Smooth muscle cell (in vitro differentiated cells): ENCODE data around the gene MAD2L2. TPM values are rescaled to one million over a fixed set of nuclear protein-coding genes. Genes with fewer than 3 reads are reported as not detected.

Experiments
- DNase-seq: peaks from one replicate; lab custom pipeline; 2025; ENCODE audit not compliant: unreplicated experiment; lab: John Stamatoyannopoulos, UW
- H2AFZ ChIP-seq: fragments of 200-600 bp; sonication (generic); 2 replicates; pipeline ENCODE4 v1.6.0; 2016; ENCODE audit warnings: antibody characterized with exemption, low read depth, mild to moderate bottlenecking
- H3F3A ChIP-seq: fragments of 200-600 bp; sonication (generic); 2 replicates; pipeline ENCODE4 v1.6.0; 2017; ENCODE audit warnings: antibody characterized with exemption, low read depth
- H3K27ac ChIP-seq: fragments of 200-600 bp; sonication (generic); 2 replicates; pipeline ENCODE4 v1.5.1; 2016; ENCODE audit warnings: low read depth, mild to moderate bottlenecking
- H3K27me3 ChIP-seq: fragments of 200-600 bp; sonication (generic); 2 replicates; pipeline ENCODE4 v1.6.1; 2016; ENCODE audit warnings: low read depth, mild to moderate bottlenecking
- H3K36me3 ChIP-seq: fragments of 200-600 bp; sonication (generic); 2 replicates; pipeline ENCODE4 v1.5.1; 2016; ENCODE audit warnings: low read depth
- H3K4me1 ChIP-seq: fragments of 200-600 bp; sonication (generic); 2 replicates; pipeline ENCODE4 v1.5.1; 2016; ENCODE audit warnings: low read depth
- H3K4me2 ChIP-seq: fragments of 200-600 bp; sonication (generic); 2 replicates; pipeline ENCODE4 v1.6.0; 2016; ENCODE audit warnings: mild to moderate bottlenecking
- H3K4me3 ChIP-seq: fragments of 200-600 bp; sonication (generic); 2 replicates; pipeline ENCODE4 v1.5.1; 2016; ENCODE audit warnings: mild to moderate bottlenecking
- H3K79me2 ChIP-seq: fragments of 200-600 bp; sonication (generic); 2 replicates; pipeline ENCODE4 v1.6.0; 2016; ENCODE audit warnings: low read depth, mild to moderate bottlenecking
- H3K9ac ChIP-seq: fragments of 200-600 bp; sonication (generic); 2 replicates; pipeline ENCODE4 v1.6.0; 2016; ENCODE audit warnings: low read depth
- H3K9me3 ChIP-seq: fragments of 200-600 bp; sonication (generic); replicated peaks from 2 replicates; pipeline ENCODE4 v1.5.1; 2016; ENCODE audit warnings: low read depth
- H4K20me1 ChIP-seq: fragments of 200-600 bp; sonication (generic); 2 replicates; pipeline ENCODE4 v1.6.0; 2016; ENCODE audit warnings: low read depth
- WGBS: methylation state at CpG from one replicate; pipeline ENCODE4 v1.1.7; 2016; ENCODE audit warnings: low lambda C conversion rate; 5-methylcytosine and 5-hydroxymethylcytosine counted together
- polyA plus RNA-seq: library from polyadenylated mRNA; unstranded; fragments of >200 nt; fragmentation: Nextera tagmentation; extraction: Ambion mirVana; gene quantifications from 2 replicates; pipeline ENCODE4 v1.2.1, GENCODE V29; 2016
- total RNA-seq: library from RNA; depleted of rRNA; stranded (reverse); fragments of >200 nt; gene quantifications from 2 replicates; pipeline ENCODE4 v1.2.3, GENCODE V29; 2014
- TF ChIP-seq, protein P1 (sequence below): fragments of 200-600 bp; sonication (generic); IDR thresholded peaks from 2 replicates; pipeline ENCODE4 v1.5.1; 2017; ENCODE audit warnings: borderline replicate concordance, mild to moderate bottlenecking, antibody characterized with exemption; ENCODE audit not compliant: insufficient read depth, poor library complexity, severe bottlenecking

The MAD2L2 gene
- total and polyA plus RNA-seq, 2 experiments from 2014 or later: 46.0 to 87.4 TPM

DNA sequence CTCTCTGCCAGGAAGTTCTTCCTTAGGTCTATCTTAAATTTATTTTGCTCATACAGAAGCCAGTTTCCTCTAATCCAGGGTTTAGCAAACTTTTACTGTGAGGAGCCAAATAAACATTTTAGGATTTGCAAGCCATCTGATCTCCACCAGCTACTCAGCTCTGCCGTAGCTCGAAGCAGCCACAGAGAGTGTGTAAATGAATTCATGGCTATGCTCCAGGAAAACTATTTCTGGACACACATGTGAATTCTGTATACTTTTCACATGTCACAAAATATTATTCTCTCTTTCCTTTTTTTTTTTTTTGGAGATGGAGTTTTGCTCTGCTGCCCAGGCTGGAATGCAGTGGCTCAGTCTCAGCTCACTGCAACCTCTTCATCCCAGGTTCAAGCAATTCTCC, 41.6 kb upstream of the MAD2L2 start:
- no peak overlapping the region for H3K9ac ChIP-seq
- no peaks in the 10 kb centered on the region for H3K4me1 ChIP-seq
- no peaks in the 10 kb centered on the region for H3F3A ChIP-seq
- H3K36me3 ChIP-seq: no peaks in the 10 kb centered on the region
- no peak for DNase-seq
- no peaks in the 10 kb centered on the region for H4K20me1 ChIP-seq
- H3K27ac ChIP-seq: no peak overlapping the region
- TF ChIP-seq, protein P1, sequence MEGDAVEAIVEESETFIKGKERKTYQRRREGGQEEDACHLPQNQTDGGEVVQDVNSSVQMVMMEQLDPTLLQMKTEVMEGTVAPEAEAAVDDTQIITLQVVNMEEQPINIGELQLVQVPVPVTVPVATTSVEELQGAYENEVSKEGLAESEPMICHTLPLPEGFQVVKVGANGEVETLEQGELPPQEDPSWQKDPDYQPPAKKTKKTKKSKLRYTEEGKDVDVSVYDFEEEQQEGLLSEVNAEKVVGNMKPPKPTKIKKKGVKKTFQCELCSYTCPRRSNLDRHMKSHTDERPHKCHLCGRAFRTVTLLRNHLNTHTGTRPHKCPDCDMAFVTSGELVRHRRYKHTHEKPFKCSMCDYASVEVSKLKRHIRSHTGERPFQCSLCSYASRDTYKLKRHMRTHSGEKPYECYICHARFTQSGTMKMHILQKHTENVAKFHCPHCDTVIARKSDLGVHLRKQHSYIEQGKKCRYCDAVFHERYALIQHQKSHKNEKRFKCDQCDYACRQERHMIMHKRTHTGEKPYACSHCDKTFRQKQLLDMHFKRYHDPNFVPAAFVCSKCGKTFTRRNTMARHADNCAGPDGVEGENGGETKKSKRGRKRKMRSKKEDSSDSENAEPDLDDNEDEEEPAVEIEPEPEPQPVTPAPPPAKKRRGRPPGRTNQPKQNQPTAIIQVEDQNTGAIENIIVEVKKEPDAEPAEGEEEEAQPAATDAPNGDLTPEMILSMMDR: no peak
- H3K27me3 ChIP-seq: no peaks in the 10 kb centered on the region
- H3K9me3 ChIP-seq: no peaks in the 10 kb centered on the region
- H2AFZ ChIP-seq: no peak overlapping the region
- 38% methylated on average over 2 of the region's 2 CpGs for WGBS
- no peak overlapping the region for H3K4me3 ChIP-seq
- H3K4me2 ChIP-seq: no peak overlapping the region
- no peaks in the 10 kb centered on the region for H3K79me2 ChIP-seq

DNA sequence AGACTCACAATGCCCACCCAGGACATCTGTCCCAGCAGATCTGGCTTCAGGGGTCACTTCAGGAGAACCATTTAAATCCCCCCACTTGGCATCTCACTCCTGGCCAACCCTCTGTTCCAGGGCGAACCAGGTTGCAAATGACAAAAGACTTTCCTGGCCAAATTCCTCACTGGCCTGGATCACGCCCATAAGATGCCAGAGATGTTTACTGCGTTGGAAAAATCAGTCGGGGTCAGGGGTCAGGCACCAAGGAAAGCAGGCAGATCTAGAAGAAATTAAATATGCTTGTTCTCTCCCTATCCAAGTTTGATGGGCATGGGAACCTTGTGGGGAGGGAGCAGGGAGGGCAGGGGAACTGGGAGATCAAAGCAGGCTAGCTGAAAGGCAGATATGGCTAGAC, 40.4 kb upstream of the MAD2L2 start:
- H3K27ac ChIP-seq: no peak overlapping the region
- WGBS: 78% methylated on average over 4 of the region's 4 CpGs
- H3K9me3 ChIP-seq: no peaks in the 10 kb centered on the region
- no peak for DNase-seq
- TF ChIP-seq, protein P1: no peak
- no peak overlapping the region for H3K4me3 ChIP-seq
- H2AFZ ChIP-seq: no peak overlapping the region
- H3K4me1 ChIP-seq: no peaks in the 10 kb centered on the region
- no peak overlapping the region for H3K9ac ChIP-seq
- H3K4me2 ChIP-seq: no peak overlapping the region
- H4K20me1 ChIP-seq: no peaks in the 10 kb centered on the region
- no peaks in the 10 kb centered on the region for H3K36me3 ChIP-seq
- no peaks in the 10 kb centered on the region for H3F3A ChIP-seq
- no peaks in the 10 kb centered on the region for H3K27me3 ChIP-seq
- no peaks in the 10 kb centered on the region for H3K79me2 ChIP-seq

DNA sequence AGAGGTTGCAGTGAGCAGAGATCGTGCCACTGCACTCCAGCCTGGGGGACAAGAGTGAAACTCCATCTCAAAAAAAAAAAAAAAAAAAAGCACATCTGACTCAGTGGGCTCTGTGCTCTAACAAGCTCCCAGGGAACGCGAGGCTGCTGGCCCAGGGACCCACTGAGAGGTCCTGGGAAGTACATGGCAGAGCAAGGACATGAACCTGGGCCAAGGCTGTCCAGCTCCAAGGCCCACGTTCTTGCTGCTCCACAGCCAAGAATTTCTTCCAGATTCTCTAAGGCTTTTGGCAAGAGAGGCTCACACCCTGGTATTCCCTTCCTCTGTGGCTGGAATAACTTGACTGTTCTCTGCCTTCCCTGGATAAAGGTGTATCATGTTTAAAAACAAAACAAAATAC, 39.6 kb upstream of the MAD2L2 start:
- Histone ChIP-seq H2AFZ (no peak overlapping the region), H3K36me3 (no peaks in the 10 kb centered on the region), H4K20me1 (no peaks in the 10 kb centered on the region), H3K27ac (no peak overlapping the region), H3K9me3 (no peaks in the 10 kb centered on the region), H3F3A (no peaks in the 10 kb centered on the region), H3K4me2 (no peak overlapping the region), H3K9ac (no peak overlapping the region), H3K27me3 (no peaks in the 10 kb centered on the region), H3K79me2 (no peaks in the 10 kb centered on the region), H3K4me1 (no peaks in the 10 kb centered on the region), H3K4me3 (no peak overlapping the region)
- TF ChIP-seq, protein P1: no peak
- 90% methylated on average over 4 of the region's 4 CpGs for WGBS
- DNase-seq: no peak

DNA sequence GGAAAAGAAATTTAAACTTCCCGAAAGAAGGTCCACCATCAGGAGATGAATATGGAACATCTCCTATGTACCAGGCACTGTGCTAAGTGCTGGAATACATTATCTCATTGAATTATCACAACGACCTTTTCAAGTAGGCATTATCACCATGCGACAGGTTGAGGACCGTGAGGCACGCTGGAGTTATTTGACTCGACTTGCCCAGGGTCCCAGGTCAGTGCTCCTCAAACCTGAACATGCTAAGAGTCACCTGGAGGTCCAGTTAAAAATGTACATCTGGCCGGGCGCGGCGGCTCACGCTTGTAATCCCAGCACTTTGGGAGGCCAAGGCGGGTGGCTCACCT, 39.1 kb upstream of the MAD2L2 start:
- no peak for DNase-seq
- TF ChIP-seq, protein P1: no peak
- H4K20me1 ChIP-seq: no peaks in the 10 kb centered on the region
- H3K4me1 ChIP-seq: no peaks in the 10 kb centered on the region
- H3K9me3 ChIP-seq: no peaks in the 10 kb centered on the region
- H3K79me2 ChIP-seq: no peaks in the 10 kb centered on the region
- no peaks in the 10 kb centered on the region for H3K36me3 ChIP-seq
- no peak overlapping the region for H3K27ac ChIP-seq
- WGBS: 83% methylated on average over 12 of the region's 12 CpGs
- H3K9ac ChIP-seq: no peak overlapping the region
- H3K27me3 ChIP-seq: no peaks in the 10 kb centered on the region
- H3K4me2 ChIP-seq: peak overlapping the region; percentile 40
- no peaks in the 10 kb centered on the region for H3F3A ChIP-seq
- H2AFZ ChIP-seq: no peak overlapping the region
- H3K4me3 ChIP-seq: no peak overlapping the region
